ENCODE results near the gene ADAMTS16.

ADAMTS16 gene

GRCh38 chr5:5290674-5291334 lies 150.7 kb downstream of the ADAMTS16 start:
- no peak for DNase-seq

- DNase-seq = no peak
Measured at GRCh38 chr5:5291357-5291756, 151.2 kb downstream of the ADAMTS16 start.

- DNase-seq = peak in 1 of 2 experiments; percentile 3
Measured at GRCh38 chr5:5293029-5293428, 152.9 kb downstream of the ADAMTS16 start.

- no peak for DNase-seq
Measured at GRCh38 chr5:5294429-5294828, 154.3 kb downstream of the ADAMTS16 start.

GRCh38 chr5:5295351-5295750 lies 155.2 kb downstream of the ADAMTS16 start:
- DNase-seq = no peak

- no peak for DNase-seq
Measured at GRCh38 chr5:5296051-5296450, 155.9 kb downstream of the ADAMTS16 start.

GRCh38 chr5:5297432-5298067 lies 157.4 kb downstream of the ADAMTS16 start:
- DNase-seq = no peak

- DNase-seq = peak; percentile 33 to 53
Measured at GRCh38 chr5:5298068-5298633, 158.0 kb downstream of the ADAMTS16 start.

- DNase-seq = peak; percentile 36 to 57
Measured at GRCh38 chr5:5298841-5299541, 158.9 kb downstream of the ADAMTS16 start.

- no peak for DNase-seq
Measured at GRCh38 chr5:5301176-5301575, 161.0 kb downstream of the ADAMTS16 start.

GRCh38 chr5:5302201-5302600 lies 162.1 kb downstream of the ADAMTS16 start:
- DNase-seq = no peak

- no peak for DNase-seq
Measured at GRCh38 chr5:5303242-5303641, 163.1 kb downstream of the ADAMTS16 start.

- DNase-seq = no peak
Measured at GRCh38 chr5:5304361-5305020, 164.4 kb downstream of the ADAMTS16 start.

GRCh38 chr5:5306696-5307095 lies 166.6 kb downstream of the ADAMTS16 start:
- DNase-seq = no peak

GRCh38 chr5:5308319-5308718 lies 168.2 kb downstream of the ADAMTS16 start:
- no peak for DNase-seq

- no peak for DNase-seq
Measured at GRCh38 chr5:5309645-5310044, 169.5 kb downstream of the ADAMTS16 start.

GRCh38 chr5:5313101-5313635 lies 173.0 kb downstream of the ADAMTS16 start:
- DNase-seq = no peak

GRCh38 chr5:5314166-5314565 lies 174.0 kb downstream of the ADAMTS16 start:
- DNase-seq = no peak

GRCh38 chr5:5314626-5315025 lies 174.5 kb downstream of the ADAMTS16 start:
- DNase-seq = no peak

- DNase-seq = no peak
Measured at GRCh38 chr5:5315068-5315980, 175.2 kb downstream of the ADAMTS16 start.

GRCh38 chr5:5316334-5316733 lies 176.2 kb downstream of the ADAMTS16 start:
- DNase-seq = no peak

GRCh38 chr5:5317976-5318375 lies 177.8 kb downstream of the ADAMTS16 start:
- DNase-seq = no peak

Measured in SHP77 (cell line).